Measurements from ENCODE around the gene GMIP.

GMIP gene

GRCh38 chr19:19659646-19660245 is 16.3 kb upstream of the GMIP start:
- no peak for DNase-seq

GRCh38 chr19:19657397-19657783 is 13.9 kb upstream of the GMIP start:
- no peak for DNase-seq

GRCh38 chr19:19656451-19657396 is 13.3 kb upstream of the GMIP start:
- DNase-seq = no peak

GRCh38 chr19:19655641-19656343 is 12.3 kb upstream of the GMIP start:
- no peak for DNase-seq

DNA sequence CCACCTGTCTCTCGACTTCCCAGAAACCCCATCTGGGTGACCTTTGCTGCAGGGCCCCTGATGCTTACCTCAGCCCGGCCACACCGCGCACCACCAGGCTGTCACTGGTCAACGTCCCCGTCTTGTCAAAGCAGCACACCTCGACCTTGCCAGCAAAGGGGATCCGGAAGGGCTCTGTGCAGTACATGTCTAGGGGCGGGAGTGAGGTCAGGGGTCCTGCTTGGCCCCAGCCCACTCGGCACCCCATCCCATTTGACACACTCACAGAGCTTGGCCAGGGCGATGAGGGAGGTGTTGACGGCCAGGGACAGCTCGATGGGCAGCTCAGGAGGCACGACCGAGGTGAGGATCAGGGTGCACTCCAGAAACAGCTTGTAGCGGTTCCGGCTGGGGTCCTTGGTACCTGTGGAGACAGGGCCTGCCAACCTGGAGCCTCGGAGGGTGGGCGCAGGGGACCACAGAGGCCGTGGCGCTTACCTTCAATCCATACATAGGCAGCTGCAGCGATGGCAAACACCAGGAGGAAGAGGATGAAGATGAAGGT is 11.7 kb upstream of the GMIP start:
- DNase-seq = no peak

DNA sequence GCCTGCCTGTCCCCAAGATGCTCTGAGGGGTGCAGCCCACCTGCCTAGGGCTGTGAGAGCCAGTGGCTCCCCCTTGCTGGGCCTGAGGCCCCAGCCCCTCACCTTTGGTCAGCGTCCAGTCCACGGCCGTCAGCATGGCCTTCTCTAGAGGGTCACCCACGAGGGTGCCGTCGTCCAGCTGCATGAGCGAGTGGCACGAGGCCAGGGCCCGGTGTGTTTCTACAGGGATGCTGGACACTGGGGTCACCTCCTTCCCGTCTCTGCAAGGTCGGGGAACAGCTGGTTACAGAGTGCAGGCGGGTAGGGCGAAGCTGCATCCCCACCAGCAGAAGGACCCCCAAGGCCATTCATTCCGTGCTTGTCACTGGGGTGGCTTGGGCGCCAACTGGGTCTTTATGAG is 11.0 kb upstream of the GMIP start:
- DNase-seq = no peak

GRCh38 chr19:19653597-19654147 is 10.2 kb upstream of the GMIP start:
- DNase-seq = no peak

DNA sequence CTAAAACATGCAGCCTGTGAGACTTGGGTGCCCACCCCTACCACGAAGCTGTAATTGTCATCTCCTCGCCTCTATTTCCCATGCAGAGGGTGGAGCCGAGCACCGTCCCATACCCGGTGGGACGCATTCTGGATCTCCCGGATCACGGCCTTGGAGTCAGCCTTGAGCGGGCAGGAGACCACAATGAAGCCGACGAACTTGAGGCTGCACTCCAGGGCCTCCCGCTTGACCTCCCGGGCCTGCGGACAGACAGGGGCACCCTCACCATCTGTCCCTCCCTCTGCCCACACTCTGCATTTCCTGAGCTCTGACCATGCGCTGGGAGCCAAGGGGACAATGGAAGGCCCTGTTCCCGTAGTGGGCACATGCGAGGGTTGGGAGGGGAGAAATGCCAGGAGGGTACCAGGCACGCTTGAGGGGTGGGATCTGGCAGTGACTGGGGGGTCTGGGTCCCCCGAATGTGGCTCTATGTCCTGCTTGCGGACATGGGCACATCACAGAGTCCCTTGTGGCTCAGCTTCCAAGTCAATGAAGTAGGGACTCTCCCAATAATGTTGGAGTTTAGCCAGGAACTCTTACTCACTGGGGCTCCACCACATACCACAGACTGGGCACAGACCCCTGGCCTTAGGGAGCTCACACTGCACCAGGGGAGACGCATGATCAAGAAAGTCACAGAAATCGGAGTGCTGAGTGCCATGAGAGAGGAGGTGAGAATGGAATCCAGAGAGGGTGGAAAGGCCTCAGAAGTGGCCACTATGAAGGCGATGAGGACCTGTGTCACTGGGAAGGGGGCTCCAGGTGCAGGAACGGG is 9.2 kb upstream of the GMIP start:
- no peak for DNase-seq

DNA sequence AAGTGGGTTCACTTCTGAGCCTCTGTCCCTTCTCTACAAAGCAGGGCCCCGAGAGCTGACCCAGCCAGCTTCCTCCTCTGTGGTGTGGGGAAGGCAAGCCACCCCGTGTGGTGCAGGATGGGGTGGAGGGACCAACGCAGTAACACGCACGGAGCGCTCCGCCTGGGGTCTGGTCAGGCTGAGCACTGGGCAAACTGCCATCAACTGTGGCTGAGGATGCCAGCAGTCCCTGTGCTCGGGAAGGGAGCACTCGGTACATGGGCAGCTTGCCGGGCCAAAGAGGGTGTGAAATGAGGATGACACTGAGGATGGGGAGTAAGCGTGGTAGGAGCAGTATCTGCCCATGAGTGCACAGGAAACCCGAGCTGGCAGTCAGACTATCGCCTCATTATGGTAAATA is 7.6 kb upstream of the GMIP start:
- DNase-seq = no peak

- DNase-seq = no peak
Observed at GRCh38 chr19:19650331-19650730, 6.9 kb upstream of the GMIP start.

- no peak for DNase-seq
Observed at GRCh38 chr19:19649580-19649995, 6.1 kb upstream of the GMIP start.

DNA sequence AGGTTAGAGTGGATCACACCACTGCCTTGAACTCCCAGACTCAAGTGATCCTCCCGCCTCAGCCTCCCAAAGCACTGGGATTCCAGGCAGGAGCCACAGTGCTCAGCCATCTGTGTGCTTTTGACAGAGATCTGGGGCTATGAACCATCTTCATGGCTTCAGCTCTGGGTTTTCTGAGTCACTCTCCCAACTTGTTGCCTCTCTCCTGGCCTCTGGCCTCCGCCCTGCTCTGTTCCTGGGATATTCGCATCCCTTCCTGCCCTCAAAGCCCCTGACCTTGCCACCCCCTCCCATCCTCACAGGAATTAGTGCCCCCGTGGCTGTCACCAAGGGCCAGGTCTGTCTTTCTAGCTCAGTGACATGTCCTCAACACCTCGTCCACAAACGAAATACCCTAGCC is 5.7 kb upstream of the GMIP start:
- no peak for DNase-seq

GRCh38 chr19:19647037-19647835 is 3.8 kb upstream of the GMIP start:
- DNase-seq = no peak

- no peak for DNase-seq
Observed at GRCh38 chr19:19645233-19645870, 1.9 kb upstream of the GMIP start.

- no peak for DNase-seq
Observed at GRCh38 chr19:19644054-19644388, 564 bp upstream of the GMIP start.

DNA sequence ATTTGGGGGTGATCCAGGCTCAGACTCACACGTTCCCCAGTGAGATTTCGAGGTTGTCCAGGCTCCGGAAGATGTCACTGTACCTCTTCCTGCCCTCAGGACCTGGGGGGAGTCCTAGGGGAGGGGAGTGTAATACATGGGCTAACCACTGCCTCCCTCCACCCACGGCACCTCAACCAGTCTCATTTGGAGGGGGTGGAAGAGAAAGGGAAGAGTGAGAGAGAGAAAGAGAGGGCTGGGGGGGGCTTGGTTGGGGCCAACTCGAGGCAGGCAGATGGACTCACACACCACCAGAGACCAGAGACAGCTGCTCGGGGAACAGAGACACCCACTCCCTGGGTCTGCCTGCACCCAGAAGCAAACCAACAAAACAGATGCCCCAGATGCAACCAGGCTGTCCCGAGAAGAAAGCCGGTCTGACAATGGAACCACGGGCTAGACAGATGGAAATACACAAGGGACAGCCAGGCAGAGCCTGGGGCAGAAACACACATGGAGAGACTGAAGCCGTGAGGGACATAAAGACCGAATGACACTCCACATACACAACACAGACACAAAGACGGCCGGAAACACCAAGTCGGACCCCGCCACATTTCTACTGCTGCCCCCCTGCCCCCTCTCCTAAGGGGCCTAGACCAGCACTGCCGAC is 825 bp downstream of the GMIP start:
- DNase-seq = peak; percentile 58

GRCh38 chr19:19637523-19638251 is 5.8 kb downstream of the GMIP start:
- no peak for DNase-seq

DNA sequence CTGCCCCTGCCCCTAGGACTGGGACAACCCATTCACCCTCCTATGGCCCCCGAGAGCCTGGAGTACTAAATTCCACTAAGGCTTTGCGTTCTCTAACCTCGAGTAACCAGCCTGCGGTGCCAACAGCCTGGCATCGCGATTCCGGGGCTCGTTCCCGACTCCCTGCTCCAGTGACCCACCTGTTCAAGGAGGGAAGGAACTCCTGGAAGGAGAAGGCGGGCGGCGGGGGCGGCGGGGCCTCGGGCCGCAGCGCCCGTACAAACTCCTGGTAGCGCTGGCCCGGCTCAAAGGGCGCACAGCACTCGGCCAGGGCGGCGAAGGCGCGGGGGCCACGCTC is 6.3 kb downstream of the GMIP start:
- no peak for DNase-seq

DNA sequence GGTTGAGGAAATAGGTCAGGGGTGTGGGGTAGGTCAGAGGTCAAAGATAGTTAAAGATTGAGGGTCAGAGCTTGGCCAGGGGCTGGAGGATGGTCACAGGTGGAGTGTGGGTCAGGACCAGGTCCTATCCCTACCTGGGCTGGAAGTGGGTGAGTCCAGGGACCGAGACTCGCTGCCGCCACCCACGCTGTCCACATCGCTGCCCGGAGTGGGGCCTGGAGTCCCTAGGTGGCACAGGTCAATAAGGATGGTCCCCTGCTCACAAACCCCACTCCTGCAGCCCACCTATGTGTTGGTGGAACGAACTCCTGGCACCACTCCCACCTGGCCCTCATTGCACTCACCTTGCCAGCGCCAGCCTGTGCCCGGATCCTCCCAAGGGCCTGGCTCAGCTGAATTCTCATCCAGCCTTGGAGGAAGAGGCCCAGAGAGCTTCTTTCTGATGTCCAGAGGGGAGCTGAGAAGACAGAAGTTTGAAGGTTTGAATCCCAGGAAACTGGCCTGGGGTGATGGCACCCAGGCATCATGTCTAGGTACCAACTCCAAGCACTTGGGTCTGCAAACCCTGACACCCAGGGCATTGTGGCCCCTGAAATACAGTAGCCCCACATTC is 6.8 kb downstream of the GMIP start:
- DNase-seq = no peak

DNA sequence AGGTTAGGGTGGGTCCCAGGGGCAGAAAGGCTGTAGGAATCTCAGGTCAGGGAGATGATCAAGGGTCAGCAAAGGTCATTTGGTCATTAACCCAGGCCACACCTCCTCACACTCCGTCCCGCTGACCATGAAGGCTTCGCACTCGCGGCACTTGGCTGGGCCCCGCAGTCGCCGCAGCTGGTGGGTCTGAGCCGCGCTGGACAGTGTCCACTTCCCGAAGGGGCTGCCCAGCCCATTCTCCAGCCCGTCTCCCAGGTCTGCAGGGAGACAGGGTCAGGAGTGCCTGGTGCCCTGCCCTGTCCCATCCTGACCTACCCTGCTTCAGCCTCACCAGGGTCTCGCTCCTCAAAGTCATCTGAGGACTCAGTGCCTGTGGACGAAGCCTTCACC is 8.1 kb downstream of the GMIP start:
- DNase-seq = no peak
